Uterus (tissue), 2 donors: ENCODE results near the gene BRAF.

Experiments
- POLR2A ChIP-seq, 2 donors: fragments of 450-650 bp; IDR thresholded peaks; one replicate each; pipeline ENCODE4 v1.6.1; 2016; ENCODE audit warnings: antibody characterized with exemption in 2 of 2, mild to moderate bottlenecking in 1 of 2, moderate library complexity in 1 of 2
- TF ChIP-seq, protein P1 (sequence below), 4 experiments: fragments of 200-600 bp in 2 of 4; fragments of 450-650 bp in 2 of 4; sonication (generic) in 2 of 4; IDR thresholded peaks; one replicate each; pipeline ENCODE4 v1.5.1; 2016 to 2019; ENCODE audit warnings: antibody characterized with exemption in 4 of 4, mild to moderate bottlenecking in 2 of 4, moderate library complexity in 1 of 4

DNA sequence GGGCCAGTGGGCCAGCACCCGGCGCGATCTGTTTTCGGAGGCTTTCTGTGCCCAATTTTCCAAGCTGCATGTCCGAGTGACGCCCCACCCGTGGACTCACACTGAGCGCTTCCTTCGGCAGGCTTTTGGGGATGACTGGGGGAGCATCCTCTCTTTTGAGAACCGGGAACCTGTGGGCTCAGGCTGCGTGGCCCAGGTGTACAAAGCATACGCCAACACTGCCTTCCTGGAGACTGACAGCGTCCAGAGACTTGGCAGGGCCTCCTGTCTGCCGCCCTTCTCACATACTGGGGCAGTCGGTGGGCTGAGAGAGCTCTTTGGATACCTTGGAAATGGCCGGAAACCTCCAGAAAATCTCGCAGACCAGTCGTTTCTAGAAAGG lies 251.0 kb downstream of the BRAF start:
- TF ChIP-seq, protein P1, sequence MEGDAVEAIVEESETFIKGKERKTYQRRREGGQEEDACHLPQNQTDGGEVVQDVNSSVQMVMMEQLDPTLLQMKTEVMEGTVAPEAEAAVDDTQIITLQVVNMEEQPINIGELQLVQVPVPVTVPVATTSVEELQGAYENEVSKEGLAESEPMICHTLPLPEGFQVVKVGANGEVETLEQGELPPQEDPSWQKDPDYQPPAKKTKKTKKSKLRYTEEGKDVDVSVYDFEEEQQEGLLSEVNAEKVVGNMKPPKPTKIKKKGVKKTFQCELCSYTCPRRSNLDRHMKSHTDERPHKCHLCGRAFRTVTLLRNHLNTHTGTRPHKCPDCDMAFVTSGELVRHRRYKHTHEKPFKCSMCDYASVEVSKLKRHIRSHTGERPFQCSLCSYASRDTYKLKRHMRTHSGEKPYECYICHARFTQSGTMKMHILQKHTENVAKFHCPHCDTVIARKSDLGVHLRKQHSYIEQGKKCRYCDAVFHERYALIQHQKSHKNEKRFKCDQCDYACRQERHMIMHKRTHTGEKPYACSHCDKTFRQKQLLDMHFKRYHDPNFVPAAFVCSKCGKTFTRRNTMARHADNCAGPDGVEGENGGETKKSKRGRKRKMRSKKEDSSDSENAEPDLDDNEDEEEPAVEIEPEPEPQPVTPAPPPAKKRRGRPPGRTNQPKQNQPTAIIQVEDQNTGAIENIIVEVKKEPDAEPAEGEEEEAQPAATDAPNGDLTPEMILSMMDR (IDR thresholded peaks at IDR 0.05): no peak
- no peak for TF ChIP-seq POLR2A (IDR thresholded peaks at IDR 0.05)
